SIG-M5 treated with dmso at 0.1 percent for 504 hours (cell line): ENCODE results near the gene GLIS2.

ENCODE experiments used
- DNase-seq: peaks from one replicate; lab custom pipeline; 2025; ENCODE audit not compliant: unreplicated experiment; lab: John Stamatoyannopoulos, UW

The GLIS2 gene

GRCh38 chr16:4381072-4381934 lies 65.4 kb downstream of the GLIS2 start:
- no peak for DNase-seq

DNA sequence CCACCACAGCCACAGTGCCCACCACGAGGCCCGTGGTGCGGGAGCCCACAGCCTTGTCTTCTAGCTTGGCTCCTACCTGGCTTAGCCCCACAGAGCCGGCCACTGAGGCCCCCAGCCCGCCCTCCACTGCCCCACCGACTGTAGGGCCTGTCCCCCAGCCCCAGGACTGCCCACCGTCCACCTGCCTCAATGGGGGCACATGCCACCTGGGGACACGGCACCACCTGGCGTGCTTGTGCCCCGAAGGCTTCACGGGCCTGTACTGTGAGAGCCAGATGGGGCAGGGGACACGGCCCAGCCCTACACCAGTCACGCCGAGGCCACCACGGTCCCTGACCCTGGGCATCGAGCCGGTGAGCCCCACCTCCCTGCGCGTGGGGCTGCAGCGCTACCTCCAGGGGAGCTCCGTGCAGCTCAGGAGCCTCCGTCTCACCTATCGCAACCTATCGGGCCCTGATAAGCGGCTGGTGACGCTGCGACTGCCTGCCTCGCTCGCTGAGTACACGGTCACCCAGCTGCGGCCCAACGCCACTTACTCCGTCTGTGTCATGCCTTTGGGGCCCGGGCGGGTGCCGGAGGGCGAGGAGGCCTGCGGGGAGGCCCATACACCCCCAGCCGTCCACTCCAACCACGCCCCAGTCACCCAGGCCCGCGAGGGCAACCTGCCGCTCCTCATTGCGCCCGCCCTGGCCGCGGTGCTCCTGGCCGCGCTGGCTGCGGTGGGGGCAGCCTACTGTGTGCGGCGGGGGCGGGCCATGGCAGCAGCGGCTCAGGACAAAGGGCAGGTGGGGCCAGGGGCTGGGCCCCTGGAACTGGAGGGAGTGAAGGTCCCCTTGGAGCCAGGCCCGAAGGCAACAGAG lies 66.3 kb downstream of the GLIS2 start:
- DNase-seq, result no peak

DNA sequence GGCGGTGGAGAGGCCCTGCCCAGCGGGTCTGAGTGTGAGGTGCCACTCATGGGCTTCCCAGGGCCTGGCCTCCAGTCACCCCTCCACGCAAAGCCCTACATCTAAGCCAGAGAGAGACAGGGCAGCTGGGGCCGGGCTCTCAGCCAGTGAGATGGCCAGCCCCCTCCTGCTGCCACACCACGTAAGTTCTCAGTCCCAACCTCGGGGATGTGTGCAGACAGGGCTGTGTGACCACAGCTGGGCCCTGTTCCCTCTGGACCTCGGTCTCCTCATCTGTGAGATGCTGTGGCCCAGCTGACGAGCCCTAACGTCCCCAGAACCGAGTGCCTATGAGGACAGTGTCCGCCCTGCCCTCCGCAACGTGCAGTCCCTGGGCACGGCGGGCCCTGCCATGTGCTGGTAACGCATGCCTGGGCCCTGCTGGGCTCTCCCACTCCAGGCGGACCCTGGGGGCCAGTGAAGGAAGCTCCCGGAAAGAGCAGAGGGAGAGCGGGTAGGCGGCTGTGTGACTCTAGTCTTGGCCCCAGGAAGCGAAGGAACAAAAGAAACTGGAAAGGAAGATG lies 67.0 kb downstream of the GLIS2 start:
- DNase-seq, result no peak

GRCh38 chr16:4383591-4384444 lies 68.0 kb downstream of the GLIS2 start:
- DNase-seq, result no peak

- no peak for DNase-seq
Observed at GRCh38 chr16:4384509-4384942, 68.7 kb downstream of the GLIS2 start.

DNA sequence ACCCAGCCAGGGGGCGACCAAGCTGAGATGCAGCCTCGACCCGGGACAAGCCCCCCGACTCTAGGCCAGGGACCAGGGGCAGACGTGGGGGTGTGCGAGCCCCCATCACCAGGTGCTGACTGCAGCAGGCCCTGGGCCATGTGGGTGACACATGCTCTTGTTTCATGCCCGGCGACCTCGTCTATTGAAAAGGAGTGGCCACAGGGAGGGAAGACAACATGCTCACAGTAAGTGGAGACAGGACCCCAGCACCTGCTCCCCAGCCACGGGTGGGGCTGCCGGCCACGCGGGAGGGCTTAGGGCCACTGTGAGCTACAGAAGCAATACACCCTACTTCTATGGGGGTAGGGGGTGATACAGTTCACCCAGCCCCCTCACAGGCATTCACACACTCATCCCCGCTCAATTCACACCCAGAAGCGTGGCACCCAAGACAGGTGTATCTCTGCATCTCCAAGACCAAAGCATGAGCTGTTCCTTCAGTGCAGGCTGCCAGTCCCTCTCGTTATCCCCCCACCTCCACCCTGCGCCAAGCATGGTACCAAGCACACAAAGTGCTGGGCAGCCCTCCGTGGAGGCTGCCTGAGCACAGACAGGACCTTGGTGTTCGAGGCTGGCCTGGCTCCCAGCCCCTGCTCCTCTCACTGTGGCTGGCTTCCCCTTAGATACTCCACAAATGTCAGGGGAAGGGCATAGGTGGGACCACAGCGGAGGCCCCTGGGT lies 69.4 kb downstream of the GLIS2 start:
- no peak for DNase-seq

DNA sequence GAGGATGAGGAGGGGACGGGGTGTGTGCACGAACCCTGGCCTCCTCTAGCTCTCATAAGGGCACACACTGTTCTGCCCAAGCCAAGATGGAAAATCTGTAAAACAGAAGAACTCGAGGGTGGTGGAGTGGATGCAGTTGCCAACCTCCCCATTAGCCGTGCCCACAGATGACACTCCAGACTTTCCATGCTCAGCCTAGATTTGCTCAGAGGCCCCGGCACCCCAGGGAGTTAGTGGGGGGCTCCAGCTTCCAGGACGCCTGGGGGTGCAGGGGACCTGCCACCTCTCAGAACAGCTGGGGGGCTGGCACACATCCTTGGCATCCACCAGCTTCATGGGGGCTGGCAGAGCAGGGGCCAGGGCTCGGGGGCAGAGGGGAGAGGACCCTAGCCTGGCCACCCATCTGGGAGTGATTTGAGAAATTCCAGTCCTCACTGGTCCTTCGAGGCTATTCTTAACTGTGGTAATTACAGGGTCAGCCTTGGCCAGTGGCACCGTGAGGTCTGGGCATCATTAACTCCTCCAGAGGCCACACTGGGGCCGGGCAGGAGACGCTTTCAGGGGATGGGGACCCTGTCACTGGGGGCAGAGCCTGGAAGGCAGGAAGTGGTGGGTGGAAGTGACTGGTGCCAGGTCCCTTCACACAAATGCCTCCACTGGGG lies 70.1 kb downstream of the GLIS2 start:
- DNase-seq, result no peak

GRCh38 chr16:4386451-4386805 lies 70.6 kb downstream of the GLIS2 start:
- DNase-seq, result no peak

DNA sequence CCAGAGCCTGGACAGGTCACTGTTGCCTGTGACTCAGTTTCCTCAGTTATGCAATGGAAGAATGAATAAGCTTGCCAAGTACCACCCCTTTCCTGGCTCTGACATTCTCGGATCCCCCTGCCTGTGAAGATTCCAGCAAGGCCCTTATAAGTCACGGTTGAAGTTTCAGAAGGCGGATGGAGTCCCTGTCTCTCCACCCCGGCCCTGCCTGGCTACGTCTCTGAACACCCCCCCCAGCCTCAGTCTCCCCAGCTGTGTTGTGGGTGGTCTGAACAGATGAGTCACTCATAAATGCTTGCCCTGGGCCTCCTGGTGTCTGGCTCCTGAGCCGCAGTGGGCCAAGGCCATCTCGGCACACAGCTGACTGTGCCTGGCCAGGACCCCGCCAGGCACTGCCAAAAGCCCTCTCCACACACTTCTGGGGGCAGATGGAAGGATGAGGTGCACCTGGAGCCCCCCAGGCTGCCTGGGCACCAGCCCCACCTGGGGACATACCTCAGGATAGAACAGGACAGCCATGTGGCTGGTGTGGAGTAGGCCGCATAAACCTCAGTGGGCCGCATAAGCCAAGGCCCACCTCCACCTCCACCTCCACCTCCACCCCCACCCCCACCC lies 71.2 kb downstream of the GLIS2 start:
- no peak for DNase-seq

GRCh38 chr16:4387781-4388180 lies 71.9 kb downstream of the GLIS2 start:
- no peak for DNase-seq

DNA sequence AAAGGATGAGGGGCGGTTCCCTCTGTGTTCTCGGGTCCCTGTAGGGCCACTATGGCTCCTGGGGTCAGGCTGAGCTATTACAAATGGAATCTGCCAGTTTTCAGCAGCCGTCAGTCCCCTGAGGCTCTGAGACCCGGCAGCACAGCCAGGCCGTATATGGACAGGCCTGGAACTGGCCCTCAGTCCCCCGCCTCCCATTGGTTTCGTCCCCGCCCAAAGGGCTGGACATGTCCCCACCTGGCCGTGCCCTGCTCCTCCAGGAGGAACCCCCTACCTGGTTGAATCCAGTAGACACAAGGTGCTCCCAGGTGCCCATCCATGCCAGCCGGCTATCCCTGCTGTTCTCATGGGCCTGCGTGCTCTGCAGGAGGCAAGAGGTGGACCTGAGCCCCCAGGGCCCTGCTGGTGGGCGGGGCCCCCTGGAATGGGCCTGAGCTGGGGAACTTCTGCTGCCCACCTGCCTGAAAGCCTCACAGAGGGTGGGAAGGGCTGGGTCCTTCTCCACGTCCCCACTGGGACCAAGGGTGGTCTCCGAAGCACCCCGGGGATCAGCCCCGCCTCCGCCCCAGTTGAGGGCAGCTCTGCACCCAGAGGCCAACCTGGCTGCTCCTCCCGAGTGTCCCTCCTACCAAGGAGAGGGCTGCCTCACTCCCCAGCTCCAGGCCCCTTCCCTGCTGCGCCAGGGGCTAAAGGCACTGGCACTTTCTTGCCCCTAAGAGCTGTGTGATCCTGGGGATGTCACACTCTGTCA lies 72.6 kb downstream of the GLIS2 start:
- DNase-seq, result no peak
